Osteoblast (primary cell): ENCODE measurements around the gene PTGS2. TPM values are rescaled to one million over a fixed set of nuclear protein-coding genes. Genes with fewer than 3 reads are reported as not detected.
A peak's percentile ranks its signal among the peaks of the same experiment; 100 is the strongest.

Source experiments
- DNase-seq: peaks from one replicate; pipeline ENCODE4 v3.0.0; 2011; ENCODE audit warnings: low spot score, mixed read lengths; ENCODE audit not compliant: insufficient read length; ENCODE audit errors: missing footprints
- H2AFZ ChIP-seq: 2 replicates; pipeline ENCODE4 v1.6.0; 2011; ENCODE audit warnings: mild to moderate bottlenecking, low read length
- H3K27ac ChIP-seq: 2 replicates; pipeline ENCODE4 v1.5.1; 2011; ENCODE audit warnings: mild to moderate bottlenecking, low read depth, low read length, moderate library complexity
- H3K27me3 ChIP-seq: 2 replicates; pipeline ENCODE4 v1.6.0; 2012; ENCODE audit warnings: mild to moderate bottlenecking, control low read depth, inconsistent platforms, low read length, moderate library complexity; ENCODE audit not compliant: insufficient read depth
- H3K36me3 ChIP-seq: 2 replicates; pipeline ENCODE4 v1.5.1; 2011; ENCODE audit warnings: mild to moderate bottlenecking, low read length, control low read depth, moderate library complexity; ENCODE audit not compliant: insufficient read depth
- H3K4me1 ChIP-seq: 2 replicates; pipeline ENCODE4 v1.5.1; 2011; ENCODE audit warnings: mild to moderate bottlenecking, low read length, control low read depth, moderate library complexity; ENCODE audit not compliant: insufficient read depth
- H3K4me2 ChIP-seq: 2 replicates; pipeline ENCODE4 v1.6.0; 2011; ENCODE audit warnings: mild to moderate bottlenecking, low read length; ENCODE audit not compliant: insufficient read depth
- H3K4me3 ChIP-seq: fragments of 200-600 bp; sonication (generic); 3 replicates; pipeline ENCODE4 v1.5.1; 2012; ENCODE audit warnings: mild to moderate bottlenecking, low read length, inconsistent platforms; ENCODE audit not compliant: insufficient read depth
- H3K79me2 ChIP-seq: 2 replicates; pipeline ENCODE4 v1.6.0; 2012; ENCODE audit warnings: mild to moderate bottlenecking, low read length, control low read depth, inconsistent platforms; ENCODE audit not compliant: insufficient read depth
- H3K9me3 ChIP-seq: 2 replicates; pipeline ENCODE4 v1.5.1; 2011; ENCODE audit warnings: low read depth, low read length, control low read depth
- H4K20me1 ChIP-seq: 2 replicates; pipeline ENCODE4 v1.6.0; 2012; ENCODE audit warnings: mild to moderate bottlenecking, low read length, control low read depth; ENCODE audit not compliant: insufficient read depth
- CTCF ChIP-seq: IDR thresholded peaks from 2 replicates; pipeline ENCODE4 v1.5.1; 2011; ENCODE audit warnings: mild to moderate bottlenecking, low read depth, low read length, moderate library complexity; ENCODE audit errors: extremely low read depth
- total RNA-seq: library from RNA; depleted of rRNA; stranded (reverse); fragments of >200 nt; gene quantifications from 2 replicates; pipeline ENCODE4 v1.2.3, GENCODE V29; 2012

The PTGS2 gene
- total RNA-seq, 1 donor, result 3.3 TPM

DNA sequence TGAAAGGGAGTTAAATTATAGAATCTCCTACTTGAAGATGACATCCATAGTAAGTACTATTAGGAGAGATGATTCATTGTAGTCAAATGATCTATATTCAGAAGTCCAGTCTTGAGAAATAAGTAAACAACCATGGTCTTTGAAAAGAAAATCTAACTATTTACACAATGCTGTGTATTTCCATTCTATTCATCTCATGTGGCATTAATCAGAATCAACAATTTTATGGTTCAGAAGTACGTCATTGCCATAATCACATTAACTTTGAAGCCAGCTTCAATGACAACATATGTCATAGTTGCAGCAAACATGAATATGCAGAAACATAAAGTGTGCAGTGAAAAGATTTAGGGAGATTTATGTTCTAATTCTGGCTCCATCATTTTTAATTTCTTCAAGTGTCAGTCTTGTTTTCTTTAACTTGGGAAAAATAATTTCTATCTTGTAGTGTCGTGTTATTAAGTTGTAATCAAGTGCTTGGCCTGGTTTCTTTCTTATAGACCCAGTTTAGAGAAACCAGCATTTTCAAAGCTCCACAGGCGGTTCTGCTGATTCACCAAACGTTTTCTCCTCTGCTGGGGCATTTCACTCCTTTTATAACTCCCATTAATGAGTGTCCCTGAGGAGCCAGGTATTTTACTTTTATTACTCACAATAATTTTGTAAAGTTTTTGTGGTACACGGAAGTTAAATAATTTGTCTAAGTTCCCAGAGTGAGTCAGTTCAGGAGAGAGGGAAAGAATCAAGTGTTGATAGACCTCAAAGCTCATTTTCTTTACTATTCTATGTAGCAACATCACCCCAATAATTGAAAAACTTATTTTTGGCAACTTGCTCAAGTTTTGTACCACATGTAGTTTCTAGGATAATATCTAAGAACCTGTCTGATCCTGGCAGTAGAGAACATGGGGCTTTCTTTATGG is 35.9 kb upstream of the PTGS2 start:
- Histone ChIP-seq H3K79me2 (no peaks in the 10 kb centered on the region), H4K20me1 (no peaks in the 10 kb centered on the region), H3K4me1 (no peaks in the 10 kb centered on the region), H3K27me3 (no peaks in the 10 kb centered on the region), H3K4me2 (no peak overlapping the region), H3K9me3 (no peaks in the 10 kb centered on the region), H3K36me3 (no peaks in the 10 kb centered on the region), H3K27ac (no peak overlapping the region), H2AFZ (no peak overlapping the region), H3K4me3 (no peak overlapping the region)
- no peak for TF ChIP-seq CTCF
- DNase-seq, result no peak

DNA sequence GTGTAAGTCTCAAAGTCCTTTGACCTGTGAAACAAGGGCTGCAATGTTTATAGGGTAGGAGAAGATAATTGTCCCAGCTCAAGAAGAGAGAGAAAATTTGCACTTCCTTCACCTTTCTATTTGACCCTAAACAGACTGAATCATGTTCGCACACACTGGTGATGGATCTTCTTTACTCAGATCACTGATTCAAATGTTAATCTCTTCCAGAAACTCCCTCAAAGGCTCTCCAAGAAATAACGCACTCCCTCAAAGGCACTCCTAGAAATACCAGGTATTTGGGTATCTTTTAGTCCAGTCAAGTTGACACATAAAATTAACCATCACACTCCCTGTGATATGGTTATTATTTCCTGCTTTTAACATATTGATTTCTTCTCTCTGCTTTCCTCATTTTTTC is 30.5 kb upstream of the PTGS2 start:
- Histone ChIP-seq H3K9me3 (no peaks in the 10 kb centered on the region), H3K4me3 (no peak overlapping the region), H2AFZ (no peak overlapping the region), H3K36me3 (no peaks in the 10 kb centered on the region), H3K27ac (no peak overlapping the region), H3K4me2 (no peak overlapping the region), H4K20me1 (no peaks in the 10 kb centered on the region), H3K4me1 (no peaks in the 10 kb centered on the region), H3K79me2 (no peaks in the 10 kb centered on the region), H3K27me3 (no peaks in the 10 kb centered on the region)
- no peak for TF ChIP-seq CTCF
- no peak for DNase-seq

GRCh38 chr1:186708694-186709097 is 28.5 kb upstream of the PTGS2 start:
- Histone ChIP-seq H4K20me1 (no peaks in the 10 kb centered on the region), H3K36me3 (no peaks in the 10 kb centered on the region), H3K79me2 (no peaks in the 10 kb centered on the region), H3K27me3 (no peaks in the 10 kb centered on the region), H3K4me3 (no peak overlapping the region), H3K4me1 (no peaks in the 10 kb centered on the region), H3K27ac (no peak overlapping the region), H3K9me3 (no peaks in the 10 kb centered on the region), H3K4me2 (no peak overlapping the region), H2AFZ (no peak overlapping the region)
- DNase-seq, result no peak
- no peak for TF ChIP-seq CTCF

- Histone ChIP-seq H3K27ac (no peak overlapping the region), H3K27me3 (no peaks in the 10 kb centered on the region), H3K4me2 (peak overlapping the region; percentile 59), H3K36me3 (no peaks in the 10 kb centered on the region), H4K20me1 (no peaks in the 10 kb centered on the region), H3K4me1 (no peaks in the 10 kb centered on the region), H3K4me3 (peak overlapping the region; percentile 6), H3K79me2 (no peaks in the 10 kb centered on the region), H2AFZ (no peak overlapping the region), H3K9me3 (no peaks in the 10 kb centered on the region)
- DNase-seq, result no peak
- TF ChIP-seq CTCF, result no peak
These were observed 23.1 kb upstream of the PTGS2 start for GRCh38 chr1:186703209-186703766.
